ENCODE measurements around the gene GATA5.

DNA sequence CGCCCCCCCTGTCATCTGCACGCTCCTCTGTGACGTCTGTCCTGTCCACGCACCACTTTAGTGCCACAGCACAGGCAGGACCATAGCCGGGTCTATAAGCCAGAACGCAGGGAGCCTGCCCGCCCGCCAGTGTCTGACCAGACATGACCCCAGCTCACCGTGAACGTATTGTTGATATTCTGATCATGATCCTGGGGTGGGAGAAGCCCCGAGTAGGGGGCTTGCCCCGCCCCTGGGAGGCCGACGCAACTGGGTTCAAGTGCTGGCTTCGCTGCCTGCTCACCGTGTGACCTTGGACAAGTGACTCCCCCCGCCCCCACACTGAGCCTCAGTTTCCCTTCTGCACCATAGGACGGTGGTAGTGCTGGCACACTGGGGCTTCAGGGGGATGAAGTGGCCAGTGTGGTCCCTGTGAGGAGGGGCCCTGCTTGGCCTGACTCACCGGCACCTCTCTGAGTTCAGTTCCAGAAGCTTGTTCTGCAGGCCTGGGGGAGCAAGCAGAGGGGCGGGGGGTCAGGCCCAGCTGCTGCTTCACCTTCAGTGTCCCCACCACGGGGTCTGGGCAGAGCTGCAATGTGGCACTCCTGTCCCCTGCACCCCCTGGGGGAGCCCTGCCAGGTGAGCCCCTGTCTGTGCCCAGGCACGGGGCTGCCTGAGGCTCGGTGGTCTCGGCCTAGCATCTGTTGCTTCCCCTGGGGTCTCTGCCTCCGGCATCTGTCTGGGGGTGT is 57.6 kb downstream of the GATA5 start:
- TF ChIP-seq, protein P1, sequence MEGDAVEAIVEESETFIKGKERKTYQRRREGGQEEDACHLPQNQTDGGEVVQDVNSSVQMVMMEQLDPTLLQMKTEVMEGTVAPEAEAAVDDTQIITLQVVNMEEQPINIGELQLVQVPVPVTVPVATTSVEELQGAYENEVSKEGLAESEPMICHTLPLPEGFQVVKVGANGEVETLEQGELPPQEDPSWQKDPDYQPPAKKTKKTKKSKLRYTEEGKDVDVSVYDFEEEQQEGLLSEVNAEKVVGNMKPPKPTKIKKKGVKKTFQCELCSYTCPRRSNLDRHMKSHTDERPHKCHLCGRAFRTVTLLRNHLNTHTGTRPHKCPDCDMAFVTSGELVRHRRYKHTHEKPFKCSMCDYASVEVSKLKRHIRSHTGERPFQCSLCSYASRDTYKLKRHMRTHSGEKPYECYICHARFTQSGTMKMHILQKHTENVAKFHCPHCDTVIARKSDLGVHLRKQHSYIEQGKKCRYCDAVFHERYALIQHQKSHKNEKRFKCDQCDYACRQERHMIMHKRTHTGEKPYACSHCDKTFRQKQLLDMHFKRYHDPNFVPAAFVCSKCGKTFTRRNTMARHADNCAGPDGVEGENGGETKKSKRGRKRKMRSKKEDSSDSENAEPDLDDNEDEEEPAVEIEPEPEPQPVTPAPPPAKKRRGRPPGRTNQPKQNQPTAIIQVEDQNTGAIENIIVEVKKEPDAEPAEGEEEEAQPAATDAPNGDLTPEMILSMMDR (IDR thresholded peaks at IDR 0.05; ENCODE audit: insufficient read depth, low read length), result no peak
- no peak for TF ChIP-seq SPI1 (IDR thresholded peaks at IDR 0.05; ENCODE audit: borderline replicate concordance, low read depth)
- no peak for TF ChIP-seq POLR2AphosphoS5 (IDR thresholded peaks at IDR 0.05; ENCODE audit: low read depth)
- TF ChIP-seq GABPA (IDR thresholded peaks at IDR 0.05; ENCODE audit: low read depth), result no peak
- TF ChIP-seq, protein P2, sequence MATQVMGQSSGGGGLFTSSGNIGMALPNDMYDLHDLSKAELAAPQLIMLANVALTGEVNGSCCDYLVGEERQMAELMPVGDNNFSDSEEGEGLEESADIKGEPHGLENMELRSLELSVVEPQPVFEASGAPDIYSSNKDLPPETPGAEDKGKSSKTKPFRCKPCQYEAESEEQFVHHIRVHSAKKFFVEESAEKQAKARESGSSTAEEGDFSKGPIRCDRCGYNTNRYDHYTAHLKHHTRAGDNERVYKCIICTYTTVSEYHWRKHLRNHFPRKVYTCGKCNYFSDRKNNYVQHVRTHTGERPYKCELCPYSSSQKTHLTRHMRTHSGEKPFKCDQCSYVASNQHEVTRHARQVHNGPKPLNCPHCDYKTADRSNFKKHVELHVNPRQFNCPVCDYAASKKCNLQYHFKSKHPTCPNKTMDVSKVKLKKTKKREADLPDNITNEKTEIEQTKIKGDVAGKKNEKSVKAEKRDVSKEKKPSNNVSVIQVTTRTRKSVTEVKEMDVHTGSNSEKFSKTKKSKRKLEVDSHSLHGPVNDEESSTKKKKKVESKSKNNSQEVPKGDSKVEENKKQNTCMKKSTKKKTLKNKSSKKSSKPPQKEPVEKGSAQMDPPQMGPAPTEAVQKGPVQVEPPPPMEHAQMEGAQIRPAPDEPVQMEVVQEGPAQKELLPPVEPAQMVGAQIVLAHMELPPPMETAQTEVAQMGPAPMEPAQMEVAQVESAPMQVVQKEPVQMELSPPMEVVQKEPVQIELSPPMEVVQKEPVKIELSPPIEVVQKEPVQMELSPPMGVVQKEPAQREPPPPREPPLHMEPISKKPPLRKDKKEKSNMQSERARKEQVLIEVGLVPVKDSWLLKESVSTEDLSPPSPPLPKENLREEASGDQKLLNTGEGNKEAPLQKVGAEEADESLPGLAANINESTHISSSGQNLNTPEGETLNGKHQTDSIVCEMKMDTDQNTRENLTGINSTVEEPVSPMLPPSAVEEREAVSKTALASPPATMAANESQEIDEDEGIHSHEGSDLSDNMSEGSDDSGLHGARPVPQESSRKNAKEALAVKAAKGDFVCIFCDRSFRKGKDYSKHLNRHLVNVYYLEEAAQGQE (IDR thresholded peaks at IDR 0.05; ENCODE audit: insufficient replicate concordance, low read depth), result no peak
